ENCODE measurements around the gene TRMT2A.
"Not testable (repeated sequence)": the region's sequence is repeated elsewhere in the genome, so short reads cannot be mapped to it uniquely, and the experiment has no call there.

Gene TRMT2A, protein sequence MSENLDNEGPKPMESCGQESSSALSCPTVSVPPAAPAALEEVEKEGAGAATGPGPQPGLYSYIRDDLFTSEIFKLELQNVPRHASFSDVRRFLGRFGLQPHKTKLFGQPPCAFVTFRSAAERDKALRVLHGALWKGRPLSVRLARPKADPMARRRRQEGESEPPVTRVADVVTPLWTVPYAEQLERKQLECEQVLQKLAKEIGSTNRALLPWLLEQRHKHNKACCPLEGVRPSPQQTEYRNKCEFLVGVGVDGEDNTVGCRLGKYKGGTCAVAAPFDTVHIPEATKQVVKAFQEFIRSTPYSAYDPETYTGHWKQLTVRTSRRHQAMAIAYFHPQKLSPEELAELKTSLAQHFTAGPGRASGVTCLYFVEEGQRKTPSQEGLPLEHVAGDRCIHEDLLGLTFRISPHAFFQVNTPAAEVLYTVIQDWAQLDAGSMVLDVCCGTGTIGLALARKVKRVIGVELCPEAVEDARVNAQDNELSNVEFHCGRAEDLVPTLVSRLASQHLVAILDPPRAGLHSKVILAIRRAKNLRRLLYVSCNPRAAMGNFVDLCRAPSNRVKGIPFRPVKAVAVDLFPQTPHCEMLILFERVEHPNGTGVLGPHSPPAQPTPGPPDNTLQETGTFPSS

DNA sequence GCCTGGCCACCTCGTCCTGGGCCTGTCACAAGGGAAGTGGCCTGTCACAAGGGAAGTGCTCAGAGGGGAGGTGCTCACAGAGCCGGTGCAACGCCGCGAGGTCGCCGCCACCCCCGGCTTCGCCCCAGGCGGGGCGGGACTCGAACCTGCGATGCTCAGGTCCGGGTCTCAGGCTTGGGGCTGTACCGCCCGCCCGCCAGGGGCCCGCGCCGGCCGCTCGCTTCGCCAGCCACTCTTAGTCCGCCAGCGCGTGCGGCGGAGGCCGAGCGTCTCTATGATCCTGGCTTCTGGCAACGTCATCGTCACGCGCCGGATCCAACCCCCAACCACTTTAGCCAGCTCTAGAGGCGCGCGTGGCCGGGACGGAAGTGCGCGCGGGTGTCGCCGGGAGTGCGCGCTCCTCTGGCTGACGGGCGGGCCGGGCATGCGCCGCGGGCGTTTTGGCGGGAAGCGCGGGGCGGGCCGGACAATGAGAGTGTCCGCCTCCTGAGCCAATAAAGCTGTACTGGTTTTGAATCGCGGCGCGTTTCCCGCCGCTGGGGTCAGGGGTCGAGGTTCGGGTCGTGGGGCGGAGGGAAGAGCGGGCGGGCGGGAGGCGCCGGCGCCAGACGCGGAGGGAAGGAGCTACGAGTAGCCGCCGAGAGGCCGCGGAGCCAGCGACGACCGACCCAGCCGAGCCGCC, at the start of gene TRMT2A:
TRMT2A (minus strand) TSS at position 276 of the 682 bp plus-strand sequence. CDS start 320 bp downstream, outside the sequence.
- ATAC-seq = peak; percentile 86 to 87

DNA sequence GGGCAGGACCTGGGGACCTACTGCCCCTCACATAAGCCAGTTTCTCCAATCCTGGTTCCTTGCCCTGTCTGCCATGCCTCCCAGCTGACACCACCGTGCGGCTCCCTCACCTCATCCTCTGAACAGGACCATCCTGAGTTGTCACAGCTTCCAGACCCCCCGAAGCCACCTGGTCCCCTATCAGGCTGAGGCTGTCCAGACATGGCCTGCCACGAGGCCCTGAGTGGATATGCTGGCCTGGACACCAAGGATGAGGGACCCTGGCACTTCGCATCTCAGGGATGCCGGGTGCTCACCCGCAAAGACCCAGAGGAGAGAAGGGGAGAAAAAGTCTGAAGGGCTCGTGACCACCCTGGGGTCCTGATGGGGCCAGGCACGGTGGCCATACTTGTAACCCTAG, 49.7 kb upstream of the TRMT2A start:
- ATAC-seq = no peak

DNA sequence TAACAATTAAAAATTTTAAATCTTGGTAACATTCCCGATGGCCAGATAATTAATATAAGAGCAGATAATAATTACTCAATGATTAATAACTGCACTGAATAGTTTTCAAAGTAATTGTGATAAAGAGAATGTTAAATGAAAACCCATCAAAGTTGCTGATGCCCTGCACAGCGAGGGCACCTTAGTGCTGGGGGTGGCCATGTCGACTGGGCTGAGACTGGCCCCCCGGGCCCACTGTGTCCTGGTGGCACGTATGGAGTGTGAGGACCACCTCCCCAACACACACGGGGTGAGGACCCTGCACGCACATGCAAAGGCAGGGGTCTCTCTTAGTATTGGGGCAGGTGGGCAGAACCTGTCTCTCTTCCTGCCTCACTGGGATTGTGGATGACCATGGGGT, 48.9 kb upstream of the TRMT2A start:
- ATAC-seq = no peak

DNA sequence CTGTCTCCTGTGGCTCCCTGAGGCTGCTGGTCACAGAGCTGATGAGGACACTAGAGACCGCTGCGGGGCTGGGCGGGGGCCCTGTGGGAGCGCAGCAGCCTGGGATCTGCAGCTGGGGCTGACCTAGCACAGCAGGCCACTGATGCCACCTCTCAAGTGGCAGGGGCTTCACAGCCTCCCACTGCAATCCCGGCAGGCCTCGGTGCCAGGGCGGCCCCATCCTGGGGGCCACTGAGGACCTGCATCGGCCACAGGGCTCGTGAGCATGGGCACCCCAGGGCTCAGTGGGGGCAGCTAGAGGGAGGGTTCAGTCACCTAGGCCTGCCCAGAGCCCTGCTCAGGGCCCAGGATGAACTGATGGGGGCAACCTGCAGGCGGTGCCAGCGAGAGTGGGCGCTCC, 48.4 kb upstream of the TRMT2A start:
- no peak for ATAC-seq

DNA sequence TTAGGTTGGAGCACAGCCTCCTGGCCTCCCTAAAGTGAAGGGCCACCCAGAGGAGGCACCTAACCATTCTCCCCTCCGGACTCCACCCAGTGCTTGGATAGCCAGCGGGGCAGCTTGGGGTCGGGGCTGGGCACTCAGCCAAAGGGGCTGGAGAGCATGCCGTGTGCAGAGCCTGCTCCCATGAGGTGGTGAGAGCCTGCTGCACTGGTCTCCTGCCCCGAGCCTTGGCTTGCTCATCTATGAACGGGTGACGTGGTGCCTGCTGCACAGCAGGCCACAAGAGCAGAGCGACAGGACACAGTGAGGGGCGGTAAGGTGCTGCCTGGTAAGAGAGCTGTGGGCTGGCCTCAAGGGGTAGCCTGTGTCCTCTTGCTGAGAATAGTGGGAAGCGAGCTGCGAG, 47.8 kb upstream of the TRMT2A start:
- no peak for ATAC-seq

DNA sequence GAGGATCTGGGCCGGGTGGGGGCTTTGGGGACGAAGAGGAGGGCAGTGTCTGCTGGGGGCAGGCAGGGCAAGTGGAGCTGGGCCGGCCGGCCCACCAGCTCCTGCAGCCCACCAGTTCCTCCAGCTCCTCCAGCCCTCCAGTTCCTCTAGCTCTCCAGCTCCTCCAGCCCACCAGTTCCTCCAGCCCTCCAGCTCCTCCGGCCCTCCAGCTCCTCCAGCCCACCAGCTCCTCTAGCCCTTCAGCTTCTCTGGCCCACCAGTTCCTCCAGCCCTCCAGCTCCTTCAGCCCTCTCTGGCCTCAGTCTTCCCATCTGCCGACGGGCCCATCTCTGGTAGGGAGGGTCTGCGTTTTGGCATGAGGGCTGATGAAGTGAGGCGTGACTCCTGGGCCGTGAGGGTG, 43.0 kb upstream of the TRMT2A start:
- no peak for ATAC-seq

DNA sequence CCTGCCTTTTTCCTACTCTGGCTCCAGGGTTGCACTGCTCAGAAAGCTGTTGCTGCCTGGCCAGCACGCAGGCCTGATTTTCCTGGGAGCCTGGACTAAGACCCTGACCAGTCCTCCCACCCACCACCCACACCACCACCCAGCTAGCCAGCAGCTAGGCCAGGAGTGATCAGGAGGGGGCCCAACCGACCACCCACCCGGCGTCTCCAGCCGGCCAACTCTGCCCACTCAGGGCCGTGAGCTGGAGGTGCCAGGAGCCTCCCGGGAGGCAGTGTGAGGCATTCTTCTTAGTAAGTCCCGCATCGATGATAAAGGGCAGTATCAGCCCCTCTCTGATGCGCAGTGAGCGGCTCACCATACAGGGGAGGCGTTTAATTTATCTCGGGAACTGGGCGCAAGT, 42.5 kb upstream of the TRMT2A start:
- not testable (repeated sequence) for ATAC-seq

DNA sequence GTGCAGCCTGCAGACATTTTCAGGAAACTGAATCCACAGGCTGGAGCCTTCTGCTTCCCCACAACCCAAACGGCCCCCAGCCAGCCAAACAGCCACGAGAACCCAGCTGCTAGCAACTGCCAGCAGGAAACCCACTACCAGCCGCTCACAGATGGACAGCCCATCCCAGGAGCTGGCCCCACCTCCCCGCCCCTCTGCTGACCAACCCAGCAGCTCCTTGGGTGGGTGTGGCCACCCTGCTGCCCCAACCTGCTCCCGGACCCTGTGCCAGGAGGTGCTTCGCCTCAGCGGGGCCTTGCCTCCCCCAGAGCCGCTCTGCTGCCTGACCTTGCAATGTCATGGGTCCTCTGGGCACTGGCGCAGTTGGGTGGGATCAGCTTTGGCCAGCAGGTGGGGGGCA, 42.0 kb upstream of the TRMT2A start:
- ATAC-seq = no peak

DNA sequence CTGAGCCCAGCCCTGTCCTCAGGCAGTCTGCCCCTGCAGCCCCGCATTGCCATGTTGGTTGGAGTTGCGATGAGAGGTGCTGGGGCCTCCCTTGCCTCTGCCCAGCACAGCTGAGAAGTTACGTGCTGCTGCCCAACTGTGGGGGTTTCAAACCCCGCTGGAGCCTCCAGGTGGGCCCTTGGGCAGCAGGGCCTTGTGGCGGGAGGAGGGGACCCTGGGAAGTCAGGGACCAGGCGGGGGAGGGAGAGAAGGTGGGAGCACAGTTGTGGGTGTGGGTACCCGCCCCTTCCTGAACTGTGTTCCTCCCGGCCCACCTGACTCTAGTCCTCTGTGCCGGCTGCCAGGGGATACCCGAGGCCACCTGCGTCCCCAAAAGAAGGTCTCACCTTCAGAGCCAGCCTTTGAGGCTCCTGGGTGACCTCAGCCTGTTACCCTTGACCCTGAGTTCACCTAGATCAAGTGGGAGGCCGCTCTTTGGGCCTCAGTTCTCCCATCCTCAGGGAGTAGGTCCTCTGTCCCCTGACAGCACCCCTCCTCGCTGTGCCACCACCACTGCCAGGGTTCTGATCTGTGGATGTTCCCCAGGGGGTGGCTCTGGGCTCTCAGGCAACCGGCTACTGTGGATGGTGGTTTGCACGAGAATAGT, 41.5 kb upstream of the TRMT2A start:
- ATAC-seq = no peak

DNA sequence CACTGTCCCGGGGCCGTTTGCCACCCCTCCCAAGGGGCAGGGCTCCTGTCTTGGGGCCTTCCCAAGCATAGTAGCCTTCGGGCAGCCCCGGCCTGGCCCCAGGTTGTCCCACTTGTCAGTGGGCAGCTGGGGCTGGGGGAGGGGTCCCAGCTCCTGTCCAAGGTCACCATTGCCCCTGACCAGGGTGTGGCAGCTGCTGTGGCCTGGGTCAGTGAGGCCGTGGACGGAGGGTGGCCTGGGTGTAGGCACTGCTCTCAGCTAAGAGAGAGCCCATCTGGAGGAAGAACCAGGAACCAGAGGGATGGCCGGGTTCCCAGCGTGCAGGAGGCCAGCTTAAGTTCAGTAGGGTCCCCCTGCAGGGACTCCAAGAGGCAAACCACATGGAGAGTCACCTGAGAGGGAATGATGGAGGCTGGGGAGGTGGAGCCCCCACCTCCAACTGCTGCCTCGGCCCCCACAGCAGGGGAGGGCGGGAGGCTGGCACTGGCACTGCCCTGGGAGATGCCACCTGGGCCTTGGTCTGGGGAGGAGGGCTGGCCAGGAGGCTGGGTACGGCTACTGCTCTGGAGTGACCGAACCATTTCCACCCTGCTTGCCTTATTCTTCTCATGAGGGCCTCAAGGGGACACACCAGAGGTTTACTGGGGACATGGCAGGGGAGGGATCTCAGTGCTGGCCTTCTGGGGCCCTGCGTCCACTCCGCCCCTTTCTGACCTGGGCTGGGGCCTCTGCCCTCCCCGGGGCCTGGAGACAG, 40.6 kb upstream of the TRMT2A start:
- ATAC-seq = no peak

DNA sequence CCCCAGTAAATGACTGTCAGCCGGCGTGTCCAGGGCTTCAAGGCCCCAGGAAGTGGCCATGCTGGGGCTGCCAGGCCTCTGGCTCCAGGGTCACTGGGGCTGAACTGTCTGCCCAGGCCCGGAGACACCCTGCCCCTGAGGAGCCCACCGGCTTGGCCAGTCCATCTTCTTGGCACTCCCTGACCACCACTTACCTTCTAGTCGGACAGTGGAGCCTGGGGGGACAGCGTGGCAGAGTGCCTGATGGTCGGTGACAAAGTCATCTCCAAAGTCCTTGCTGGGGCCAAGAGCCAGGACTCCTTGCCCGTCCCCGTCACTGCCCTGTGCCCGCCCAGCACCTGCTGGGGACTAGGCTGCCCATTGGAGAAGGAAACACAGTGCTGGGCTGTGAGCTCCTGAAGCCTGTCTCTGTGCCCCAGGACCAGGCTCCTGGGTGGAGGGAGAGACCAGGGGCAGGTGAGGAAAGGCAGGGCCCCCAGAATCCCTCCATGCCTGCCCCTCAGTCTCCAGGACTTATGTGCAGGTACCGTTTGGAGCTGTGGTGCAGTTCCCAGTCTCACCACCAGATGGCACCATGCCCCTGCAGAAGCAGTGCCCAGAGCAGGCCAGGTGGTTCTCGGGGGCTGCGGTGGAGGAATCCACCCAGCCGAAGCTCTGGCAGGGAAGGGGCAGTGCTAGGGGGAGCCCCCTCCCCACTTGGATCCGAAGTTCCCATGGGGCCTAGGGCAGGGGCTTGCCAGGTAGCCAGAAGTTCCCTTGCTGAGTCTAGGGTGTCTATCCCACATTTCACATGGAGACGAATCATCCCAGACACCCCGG, 39.8 kb upstream of the TRMT2A start:
- ATAC-seq = peak; percentile 83 to 84

DNA sequence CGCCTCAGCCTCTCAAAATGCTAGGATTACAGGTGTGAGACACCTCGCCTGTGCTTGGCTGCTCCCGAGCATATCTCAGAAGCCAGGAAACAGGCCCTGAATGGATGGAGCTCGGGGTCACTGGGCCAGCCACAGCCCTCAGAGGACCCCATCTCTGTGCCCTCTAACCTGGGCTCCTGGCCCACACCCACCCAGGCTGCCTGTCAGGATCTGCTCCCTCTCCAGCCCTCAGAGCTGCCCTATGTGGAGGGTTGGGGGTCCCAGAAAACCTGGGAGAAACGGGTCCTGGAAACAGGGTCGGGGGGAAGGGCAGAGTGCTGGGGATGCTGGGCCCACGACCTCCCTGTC, 39.0 kb upstream of the TRMT2A start:
- no peak for ATAC-seq

DNA sequence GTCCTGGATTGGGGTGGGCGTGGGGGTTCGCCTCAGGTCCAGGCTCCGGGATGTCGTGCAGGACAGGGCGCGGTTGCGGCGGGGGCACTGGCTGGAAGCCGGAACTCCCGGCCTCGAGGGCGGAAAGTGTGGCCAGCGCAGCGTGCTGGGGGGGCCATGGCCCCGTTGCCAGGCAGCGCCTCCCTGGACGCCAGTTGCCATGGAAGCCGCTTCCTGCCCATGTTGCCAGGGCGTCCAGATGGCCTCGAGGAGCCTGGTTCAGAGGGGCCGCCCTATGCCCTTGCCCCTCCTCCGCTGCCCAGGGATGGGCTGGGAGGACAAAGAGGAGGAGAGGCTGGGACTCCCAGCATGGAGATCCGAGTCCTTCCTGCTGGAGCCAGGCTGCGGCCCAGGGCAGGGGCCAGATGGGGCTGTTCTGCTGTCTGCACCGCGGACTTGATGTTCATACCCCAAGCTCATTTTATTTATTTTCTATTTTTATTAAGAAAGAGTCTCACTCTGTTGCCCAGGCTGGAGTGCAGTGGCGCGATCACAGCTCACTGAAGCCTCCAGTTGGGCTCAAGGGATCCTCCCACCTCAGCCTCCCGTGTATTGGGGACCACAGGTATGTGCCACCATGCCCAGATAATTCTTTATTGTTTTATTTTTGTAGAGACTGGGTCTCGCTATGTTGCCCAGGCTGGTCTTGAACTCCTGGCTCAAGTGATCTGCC, 38.5 kb upstream of the TRMT2A start:
- ATAC-seq = no peak

DNA sequence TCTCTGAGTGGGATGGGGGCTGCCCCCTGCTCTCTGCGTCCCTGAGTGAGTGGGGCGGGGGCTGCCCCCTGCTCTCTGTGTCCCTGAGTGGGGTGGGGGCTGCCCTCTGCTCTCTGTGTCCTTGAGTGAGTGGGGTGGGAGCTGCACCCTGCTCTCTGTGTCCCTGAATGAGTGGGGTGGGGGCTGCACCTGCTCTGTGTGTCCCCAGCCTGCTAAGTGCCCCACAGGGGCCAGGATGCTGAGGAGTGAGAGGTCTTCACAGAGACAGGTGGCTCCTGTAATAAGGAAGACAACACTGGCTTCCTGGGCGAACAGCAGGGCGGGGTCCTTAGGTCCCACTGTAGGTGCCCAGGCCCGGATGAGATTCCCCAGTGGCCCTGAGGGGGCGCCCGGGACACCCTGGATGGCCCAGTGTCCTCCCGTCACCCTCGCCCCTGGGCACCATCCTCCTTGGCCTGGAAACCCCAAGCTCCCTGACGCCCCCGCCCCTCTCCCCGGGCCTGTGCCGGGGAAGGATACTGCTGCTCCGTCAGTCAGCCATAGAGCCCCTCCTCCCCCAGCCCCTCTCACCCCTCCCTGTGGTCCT, 37.7 kb upstream of the TRMT2A start:
- ATAC-seq = no peak

DNA sequence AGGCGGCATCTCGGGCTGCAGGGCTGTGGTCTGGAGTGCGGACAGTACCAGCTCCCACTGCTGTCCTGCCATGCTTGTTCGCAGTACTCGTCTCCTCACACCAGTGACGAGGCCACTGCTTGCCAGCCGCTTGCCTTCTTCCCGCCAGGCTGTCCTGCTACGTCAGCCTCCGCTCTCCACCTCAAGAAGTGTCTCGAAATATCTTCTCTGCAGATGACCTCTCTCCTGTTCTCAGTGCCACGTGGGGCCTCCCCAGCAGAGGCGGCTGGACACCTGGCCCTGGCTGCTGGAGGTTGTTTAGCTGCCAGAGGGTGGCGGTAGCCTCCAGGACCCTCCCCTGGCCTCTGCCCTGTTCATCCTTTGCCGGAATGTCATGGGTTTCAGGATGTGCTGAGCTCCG, 36.9 kb upstream of the TRMT2A start:
- ATAC-seq = no peak

DNA sequence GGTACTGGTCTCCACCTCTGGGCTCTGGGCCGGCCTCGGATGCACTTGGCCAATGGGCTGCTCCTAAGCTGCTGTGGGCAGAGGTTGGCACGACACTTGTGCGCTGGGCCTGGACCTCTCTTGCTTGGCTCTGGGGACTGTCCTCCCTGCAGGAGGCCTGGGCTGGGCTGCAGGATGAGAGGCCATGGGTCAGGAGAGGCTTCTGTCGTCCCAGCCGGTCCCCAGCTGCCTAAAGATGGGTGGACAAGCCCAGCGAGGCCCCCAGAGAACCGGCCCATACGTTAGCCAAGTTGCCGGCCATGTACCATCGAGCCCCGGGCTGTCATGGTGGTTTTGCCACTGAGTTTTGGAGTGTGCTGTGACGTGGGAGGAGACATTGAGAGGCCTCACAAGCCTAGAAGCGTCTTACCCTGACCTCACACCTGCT, 35.5 kb upstream of the TRMT2A start:
- ATAC-seq = no peak

DNA sequence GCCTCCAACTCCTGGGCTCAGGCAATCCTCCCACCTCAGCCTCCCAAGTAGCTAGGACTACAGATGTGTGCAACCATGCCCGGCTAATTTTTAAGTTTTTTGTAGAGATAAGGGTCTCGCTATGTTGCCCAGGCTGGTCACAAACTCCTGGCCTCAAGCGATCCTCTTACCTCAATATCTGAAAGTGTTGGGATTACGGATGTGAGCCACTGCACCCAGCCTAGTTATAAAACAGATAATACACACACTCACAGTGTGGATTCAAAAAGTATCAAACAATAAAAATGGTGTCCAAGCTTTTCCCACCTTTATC, 34.2 kb upstream of the TRMT2A start:
- no peak for ATAC-seq

DNA sequence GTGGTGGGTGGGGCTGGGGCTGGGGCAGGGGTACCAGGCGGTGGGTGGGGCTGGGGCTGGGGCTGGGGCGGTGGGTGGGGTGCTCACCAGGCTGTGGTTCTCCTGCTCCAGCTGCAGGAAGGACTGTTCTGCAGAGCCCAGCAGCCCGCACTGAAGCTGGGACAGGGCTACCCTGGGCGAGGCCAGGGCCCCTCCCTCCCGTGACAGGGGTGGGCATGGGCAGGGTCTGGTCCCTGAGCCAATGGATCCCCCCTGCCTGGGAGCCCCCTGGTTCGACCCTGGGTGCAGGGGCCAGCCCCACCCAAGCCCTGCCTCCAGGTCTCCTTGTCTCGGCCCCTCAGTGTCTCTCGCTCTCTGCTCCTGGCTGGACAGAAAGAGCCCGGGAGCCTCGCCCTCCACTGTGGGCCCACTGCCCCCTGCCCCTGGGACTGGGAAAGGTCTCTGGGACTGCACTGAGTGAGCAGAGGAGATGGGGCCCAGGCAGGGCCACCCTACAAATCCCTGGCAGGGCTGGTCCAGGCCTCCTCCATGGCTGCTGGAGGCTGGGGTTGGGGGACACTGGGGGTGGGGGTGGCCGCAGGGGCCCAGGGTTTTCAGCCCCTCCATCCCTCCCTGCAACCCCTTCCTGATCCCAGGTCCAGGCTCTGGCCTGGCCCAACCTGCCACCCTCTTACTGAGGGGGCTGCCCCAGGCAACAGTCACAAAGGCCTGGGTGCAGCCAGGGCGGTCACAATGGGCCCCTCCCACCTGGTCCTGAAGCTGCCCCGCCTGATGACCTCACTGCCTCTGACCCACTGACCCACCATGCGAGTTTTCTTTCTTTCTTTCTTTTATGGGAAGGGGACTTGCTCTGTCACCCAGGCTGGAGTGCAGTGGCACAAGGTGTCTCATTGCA, 33.6 kb upstream of the TRMT2A start, which contains the start of gene CCDC188:
CCDC188 (minus strand) TSS at position 675 of the 895 bp plus-strand sequence; CDS start at position 606, 69 bp downstream.
- no peak for ATAC-seq
